ENCODE data around the gene TBCK. TPM values are rescaled to one million over a fixed set of nuclear protein-coding genes. Genes with fewer than 3 reads are reported as not detected.

Gene TBCK
- total RNA-seq, 1 donor from 2014 or later, result 16.3 TPM

DNA sequence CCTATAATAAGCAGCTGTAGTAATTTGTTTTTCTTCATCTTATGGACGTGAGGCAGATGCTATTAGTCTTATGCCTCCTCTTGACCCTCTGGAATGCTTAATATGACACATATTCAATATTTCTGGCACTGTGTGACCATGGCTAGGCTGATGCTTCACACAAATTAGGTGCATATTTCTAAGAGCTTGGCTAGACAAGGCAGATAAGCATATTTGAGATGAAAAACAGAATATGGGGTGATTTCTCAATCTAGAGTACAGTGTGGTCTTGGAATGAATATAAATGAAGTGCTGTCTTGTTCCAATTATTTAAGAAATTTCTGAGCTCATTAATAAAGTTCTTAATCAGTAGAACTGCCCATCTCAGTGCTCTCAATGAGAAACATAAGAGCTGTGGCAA, 264.5 kb downstream of the TBCK start:
- H3K4me3 ChIP-seq (ENCODE audit: low read depth, low read length), result no peak overlapping the region
- TF ChIP-seq, protein P1, sequence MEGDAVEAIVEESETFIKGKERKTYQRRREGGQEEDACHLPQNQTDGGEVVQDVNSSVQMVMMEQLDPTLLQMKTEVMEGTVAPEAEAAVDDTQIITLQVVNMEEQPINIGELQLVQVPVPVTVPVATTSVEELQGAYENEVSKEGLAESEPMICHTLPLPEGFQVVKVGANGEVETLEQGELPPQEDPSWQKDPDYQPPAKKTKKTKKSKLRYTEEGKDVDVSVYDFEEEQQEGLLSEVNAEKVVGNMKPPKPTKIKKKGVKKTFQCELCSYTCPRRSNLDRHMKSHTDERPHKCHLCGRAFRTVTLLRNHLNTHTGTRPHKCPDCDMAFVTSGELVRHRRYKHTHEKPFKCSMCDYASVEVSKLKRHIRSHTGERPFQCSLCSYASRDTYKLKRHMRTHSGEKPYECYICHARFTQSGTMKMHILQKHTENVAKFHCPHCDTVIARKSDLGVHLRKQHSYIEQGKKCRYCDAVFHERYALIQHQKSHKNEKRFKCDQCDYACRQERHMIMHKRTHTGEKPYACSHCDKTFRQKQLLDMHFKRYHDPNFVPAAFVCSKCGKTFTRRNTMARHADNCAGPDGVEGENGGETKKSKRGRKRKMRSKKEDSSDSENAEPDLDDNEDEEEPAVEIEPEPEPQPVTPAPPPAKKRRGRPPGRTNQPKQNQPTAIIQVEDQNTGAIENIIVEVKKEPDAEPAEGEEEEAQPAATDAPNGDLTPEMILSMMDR (IDR thresholded peaks at IDR 0.05; ENCODE audit: insufficient read depth, low read length, severe bottlenecking), result no peak
- no peak for FAIRE-seq
- H3K27me3 ChIP-seq (ENCODE audit: control insufficient read depth, insufficient read depth, low read length), result no peaks in the 10 kb centered on the region
- H3K36me3 ChIP-seq (ENCODE audit: control insufficient read depth, insufficient read depth, low read length), result no peaks in the 10 kb centered on the region
- DNase-seq (ENCODE audit: low read depth), result no peak

DNA sequence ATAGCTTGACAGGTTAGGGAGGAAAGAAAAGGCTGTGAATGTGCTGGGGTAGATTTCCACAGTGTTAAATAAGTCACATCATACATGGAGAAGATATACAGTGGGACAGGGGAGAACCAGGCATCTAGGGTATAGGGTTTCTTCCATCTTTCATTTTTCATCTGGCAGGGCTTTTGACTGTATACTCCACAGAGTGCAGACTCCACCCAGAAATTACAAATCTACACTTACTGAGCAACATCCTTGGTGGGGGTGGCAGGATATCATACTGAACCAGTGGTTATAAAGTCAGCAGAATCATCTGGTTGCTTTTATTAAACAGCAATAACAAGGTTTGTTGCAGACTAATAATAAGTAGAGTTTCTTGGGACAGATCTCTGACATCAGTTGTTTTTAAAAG, 266.5 kb downstream of the TBCK start:
- Histone ChIP-seq H3K4me3 (ENCODE audit: low read depth, low read length) (no peak overlapping the region), H3K36me3 (ENCODE audit: control insufficient read depth, insufficient read depth, low read length) (no peaks in the 10 kb centered on the region), H3K27me3 (ENCODE audit: control insufficient read depth, insufficient read depth, low read length) (no peaks in the 10 kb centered on the region)
- FAIRE-seq (no peak), DNase-seq (ENCODE audit: low read depth) (no peak)
- TF ChIP-seq, protein P1 (IDR thresholded peaks at IDR 0.05; ENCODE audit: insufficient read depth, low read length, severe bottlenecking), result no peak

DNA sequence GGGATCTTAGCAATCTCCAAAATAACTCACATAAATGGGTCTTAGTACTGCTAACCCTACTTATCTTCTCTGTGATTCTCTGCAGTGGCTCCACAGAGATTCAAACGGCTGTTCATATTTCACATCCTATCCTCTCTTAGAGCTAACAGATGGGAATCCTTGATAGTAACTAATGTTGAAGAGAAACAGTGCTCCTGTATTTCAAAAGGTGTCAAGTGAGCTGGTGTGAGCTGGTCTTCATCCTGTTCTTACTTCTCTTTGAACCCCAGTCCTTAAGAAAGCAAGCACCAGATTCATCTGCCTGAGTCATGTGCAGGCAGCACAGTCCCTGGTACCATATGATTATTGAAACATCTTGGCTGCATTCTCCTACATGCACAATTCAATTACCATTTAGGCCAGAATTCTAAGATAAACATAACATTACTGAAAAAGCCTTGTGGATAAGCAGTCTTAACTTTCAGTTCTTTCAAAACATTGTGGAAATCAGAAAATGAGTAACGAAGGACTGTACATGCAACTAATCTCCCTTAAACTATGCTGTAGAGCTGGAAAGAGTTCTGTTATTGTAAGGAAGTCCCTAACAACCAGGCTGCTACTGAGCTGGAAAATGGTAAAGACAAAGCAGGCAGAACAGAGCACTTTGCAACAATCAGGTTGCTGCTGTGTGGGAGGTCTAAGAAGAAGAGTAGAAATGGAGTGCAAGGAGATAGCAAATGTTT, 267.6 kb downstream of the TBCK start:
- FAIRE-seq (no peak), DNase-seq (ENCODE audit: low read depth) (no peak)
- H3K27me3 ChIP-seq (ENCODE audit: control insufficient read depth, insufficient read depth, low read length), result no peaks in the 10 kb centered on the region
- no peak overlapping the region for H3K4me3 ChIP-seq (ENCODE audit: low read depth, low read length)
- no peaks in the 10 kb centered on the region for H3K36me3 ChIP-seq (ENCODE audit: control insufficient read depth, insufficient read depth, low read length)
- TF ChIP-seq, protein P1 (IDR thresholded peaks at IDR 0.05; ENCODE audit: insufficient read depth, low read length, severe bottlenecking), result no peak

DNA sequence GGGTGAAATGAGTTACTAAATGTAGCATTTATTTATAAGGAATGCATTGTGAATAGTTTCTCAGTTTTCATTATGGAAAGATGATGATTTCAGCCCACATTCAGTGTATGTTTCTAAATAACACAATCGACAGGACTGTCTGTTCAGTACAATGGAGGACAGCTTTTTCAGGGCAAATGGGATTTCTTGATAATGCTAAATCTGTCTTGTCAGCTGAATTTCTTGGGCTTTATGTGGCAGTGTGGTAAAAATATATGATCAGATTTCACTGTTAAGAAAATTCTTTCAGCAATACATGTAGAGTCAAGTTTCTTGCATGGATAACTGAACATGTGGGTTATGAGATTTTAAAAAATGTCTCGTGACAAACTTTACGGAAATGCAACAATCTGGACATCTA, 269.9 kb downstream of the TBCK start:
- no peak for FAIRE-seq

DNA sequence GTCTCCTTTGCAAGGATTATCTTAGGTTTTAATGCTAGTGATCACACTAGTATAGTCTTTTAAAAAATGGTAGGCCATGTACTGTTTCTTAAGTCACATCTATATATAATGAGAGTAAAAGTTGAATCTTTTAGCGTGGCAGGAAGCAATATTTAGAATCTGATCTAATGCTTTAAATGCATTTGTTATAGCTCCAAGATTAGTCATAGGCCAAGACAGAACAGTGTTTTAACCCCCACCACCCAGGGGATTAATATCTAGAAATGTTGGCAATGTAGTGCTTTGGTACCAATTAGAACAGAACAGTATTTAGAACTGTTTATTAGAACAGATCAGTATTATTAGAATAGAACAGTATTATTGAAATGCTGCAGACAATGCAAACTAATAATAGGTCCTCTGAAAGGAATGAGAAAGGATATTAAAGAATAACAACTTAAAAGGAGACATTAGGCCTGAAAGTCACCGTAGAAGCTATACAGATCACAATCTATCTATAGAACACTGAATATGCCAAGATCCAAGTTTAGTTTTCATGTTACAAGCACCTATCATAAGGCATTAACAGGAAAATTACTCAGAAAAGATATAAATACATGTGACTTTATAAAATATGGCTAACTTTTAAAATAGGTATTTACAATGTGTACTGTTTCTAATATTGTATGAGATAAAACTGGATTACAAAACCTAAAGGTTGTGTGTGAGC, 274.6 kb downstream of the TBCK start:
- FAIRE-seq, result no peak
- Histone ChIP-seq H3K36me3 (ENCODE audit: control insufficient read depth, insufficient read depth, low read length) (no peaks in the 10 kb centered on the region), H3K4me3 (ENCODE audit: low read depth, low read length) (no peak overlapping the region), H3K27me3 (ENCODE audit: control insufficient read depth, insufficient read depth, low read length) (no peaks in the 10 kb centered on the region)
- no peak for DNase-seq (ENCODE audit: low read depth)
- TF ChIP-seq, protein P1 (IDR thresholded peaks at IDR 0.05; ENCODE audit: insufficient read depth, low read length, severe bottlenecking), result no peak

More for the DNA sequence above, 269.9 kb downstream of the TBCK start:
- no peak for DNase-seq (ENCODE audit: low read depth)
- H3K4me3 ChIP-seq (ENCODE audit: low read depth, low read length), result no peak overlapping the region
- H3K27me3 ChIP-seq (ENCODE audit: control insufficient read depth, insufficient read depth, low read length), result no peaks in the 10 kb centered on the region
- TF ChIP-seq, protein P1 (IDR thresholded peaks at IDR 0.05; ENCODE audit: insufficient read depth, low read length, severe bottlenecking), result no peak
- H3K36me3 ChIP-seq (ENCODE audit: control insufficient read depth, insufficient read depth, low read length), result no peaks in the 10 kb centered on the region

Data from bronchial epithelial cell (primary cell).